Transverse colon (tissue), 4 donors: Measurements from ENCODE around the gene PDE9A.

Experiments used
- CTCF ChIP-seq, 5 experiments: fragments of 200-600 bp in 3 of 5; fragments of 450-650 bp in 2 of 5; sonication (generic) in 3 of 5; IDR thresholded peaks; 1 replicate in 2 of 5; 2 replicates in 3 of 5; pipeline ENCODE4 v1.5.1; 2016 to 2017; ENCODE audit warnings: antibody characterized with exemption in 5 of 5, inconsistent platforms in 3 of 5, mild to moderate bottlenecking in 2 of 5, moderate library complexity in 1 of 5
- POLR2A ChIP-seq: fragments of 450-650 bp; IDR thresholded peaks from one replicate; pipeline ENCODE4 v1.6.1; 2016; ENCODE audit warnings: antibody characterized with exemption, mild to moderate bottlenecking, moderate library complexity
- POLR2AphosphoS5 ChIP-seq, 3 donors: sonication (generic); formaldehyde crosslinking; IDR thresholded peaks; one replicate each; pipeline ENCODE4 v1.6.1; 2016; ENCODE audit warnings: antibody characterized with exemption in 3 of 3

DNA sequence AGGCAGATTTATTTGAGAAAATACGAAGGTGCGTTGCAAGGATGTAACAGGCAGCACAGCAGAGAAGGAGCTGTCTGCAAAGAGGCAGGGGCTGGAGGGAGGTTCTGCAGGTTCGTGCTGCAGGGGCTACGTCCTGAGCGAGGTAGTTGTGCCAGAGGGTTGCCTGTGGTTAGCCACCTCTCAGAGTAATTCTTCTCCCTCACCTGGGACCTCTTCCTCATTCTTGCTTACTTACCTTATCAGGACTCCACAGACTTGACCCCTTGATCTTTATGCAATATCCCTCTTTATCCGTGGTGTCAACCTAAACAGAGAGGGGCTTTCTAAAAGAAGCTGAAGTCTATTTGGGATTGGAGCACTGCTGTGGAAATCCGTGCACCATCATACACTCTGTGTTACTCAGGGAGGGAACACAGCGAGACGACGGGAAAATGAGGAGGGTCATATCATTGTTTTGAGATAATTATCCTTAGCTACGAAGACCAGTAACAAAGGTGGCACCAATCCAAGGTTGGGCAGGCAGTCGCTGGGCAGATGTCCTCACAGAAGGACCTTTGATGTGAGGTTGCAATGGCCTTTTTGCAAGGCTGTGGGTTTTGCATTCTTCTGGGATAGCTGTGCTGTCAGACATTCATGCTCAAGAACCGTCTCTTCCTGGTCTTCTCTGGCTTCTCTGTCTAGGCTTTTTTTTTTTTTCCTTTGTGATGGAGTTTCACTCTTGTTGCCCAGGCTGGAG is 143.1 kb downstream of the PDE9A start:
- TF ChIP-seq CTCF (IDR thresholded peaks at IDR 0.05) (no peak), POLR2A (no peak), POLR2AphosphoS5 (IDR thresholded peaks at IDR 0.05) (no peak)
